ENCODE results near the gene CAPRIN2.

Gene CAPRIN2

DNA sequence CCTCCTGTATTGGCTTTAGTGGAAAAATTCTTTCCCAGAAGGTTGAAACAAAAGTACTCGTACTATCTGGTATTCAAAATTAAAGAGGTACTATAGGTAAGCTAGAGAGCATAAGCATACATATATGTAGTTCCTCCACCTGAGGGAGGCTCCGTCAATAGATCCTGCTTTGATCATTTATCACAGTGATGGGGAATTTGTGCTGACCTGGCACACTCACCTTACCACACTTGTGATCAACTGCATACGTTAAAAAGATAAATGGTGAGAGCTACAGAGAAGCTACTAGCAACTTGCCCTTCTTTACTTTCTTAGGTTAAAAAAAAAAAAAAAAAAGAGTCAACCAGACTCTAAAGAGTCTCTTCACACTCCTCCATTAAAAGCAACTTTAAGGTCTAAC is 2.5 kb downstream of the CAPRIN2 start:
- Mint-ChIP-seq H3K36me3 (peaks cover 4% of the 10 kb centered on the region), H3K4me1 (peaks cover 23% of the 10 kb centered on the region), H3K27me3 (no peaks in the 10 kb centered on the region), H3K4me3 (no peak overlapping the region), H3K9me3 (no peaks in the 10 kb centered on the region), H3K27ac (no peak overlapping the region)
- CTCF ChIA-PET: no interaction called here
- DNase-seq: no peak

DNA sequence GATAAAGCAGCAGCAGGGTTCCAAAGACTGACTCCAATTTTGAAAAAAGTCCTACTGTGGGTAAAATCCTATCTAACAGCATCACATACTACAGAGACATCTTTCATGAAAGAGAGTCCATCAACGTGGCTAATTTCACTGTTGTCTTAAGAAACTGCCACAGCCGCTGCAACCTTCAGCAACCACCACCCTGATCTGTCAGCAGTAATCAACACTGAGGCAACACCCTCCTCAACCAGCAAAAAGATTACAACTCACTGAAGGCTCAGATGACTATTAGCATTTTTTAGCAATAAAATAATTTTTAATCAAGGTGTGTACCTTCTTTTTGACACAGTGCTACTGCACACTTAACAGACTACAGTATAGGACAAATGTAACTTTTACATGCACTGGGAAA is 6.6 kb downstream of the CAPRIN2 start:
- CTCF ChIA-PET: no interaction called here
- Mint-ChIP-seq H3K36me3 (peaks cover 10% of the 10 kb centered on the region), H3K9me3 (no peaks in the 10 kb centered on the region)

DNA sequence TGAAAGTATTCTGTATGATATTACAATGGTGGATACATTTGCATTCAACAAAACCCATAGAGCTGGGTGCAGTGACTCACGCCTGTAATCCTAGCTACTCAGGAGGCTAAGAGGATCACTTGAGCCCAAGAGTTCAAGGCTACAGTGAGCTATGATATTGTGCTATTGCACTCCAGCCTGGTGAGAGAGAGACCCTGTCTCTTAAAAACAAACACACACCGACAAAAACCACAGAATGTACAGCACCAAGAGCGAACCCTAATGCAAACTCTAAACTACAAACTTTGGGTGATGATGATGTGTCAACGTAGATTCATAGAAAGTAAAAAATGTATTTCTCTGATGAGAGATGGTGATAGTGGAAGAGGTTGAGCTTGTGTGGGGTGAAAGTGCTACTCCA is 8.6 kb downstream of the CAPRIN2 start:
- Mint-ChIP-seq H3K4me3 (no peak overlapping the region), H3K36me3 (peaks cover 9% of the 10 kb centered on the region), H3K27me3 (no peaks in the 10 kb centered on the region), H3K4me1 (no peaks in the 10 kb centered on the region), H3K9me3 (no peaks in the 10 kb centered on the region), H3K27ac (no peak overlapping the region)
- DNase-seq: no peak
- CTCF ChIA-PET: no interaction called here

More for the DNA sequence above, 6.6 kb downstream of the CAPRIN2 start:
- Mint-ChIP-seq H3K4me3 (no peak overlapping the region), H3K27ac (no peak overlapping the region), H3K27me3 (no peaks in the 10 kb centered on the region), H3K4me1 (peaks cover 6% of the 10 kb centered on the region)
- DNase-seq: no peak

DNA sequence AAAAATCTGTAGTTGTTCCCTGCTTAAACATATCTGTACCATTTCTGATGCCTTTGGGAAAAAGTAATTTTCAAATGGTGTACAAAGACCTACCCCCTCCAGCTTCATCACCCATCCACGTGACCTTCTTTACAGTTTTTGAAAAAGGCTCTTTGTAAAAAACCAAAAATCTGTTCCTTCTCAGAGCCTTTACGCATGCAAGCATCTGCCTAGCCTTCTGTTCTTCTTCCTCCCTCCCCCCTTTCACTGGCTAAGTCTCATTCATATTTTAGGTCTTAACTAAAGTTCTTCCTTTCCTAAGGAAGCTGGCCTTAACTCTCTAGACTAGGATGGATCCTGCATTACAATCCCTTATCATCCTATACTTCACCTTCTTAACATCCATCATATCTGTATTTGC is 10.4 kb downstream of the CAPRIN2 start:
- Mint-ChIP-seq H3K4me3 (no peak overlapping the region), H3K9me3 (no peaks in the 10 kb centered on the region), H3K27ac (no peak overlapping the region), H3K27me3 (no peaks in the 10 kb centered on the region), H3K36me3 (peaks cover 9% of the 10 kb centered on the region), H3K4me1 (no peaks in the 10 kb centered on the region)
- CTCF ChIA-PET: no interaction called here
- DNase-seq: no peak

DNA sequence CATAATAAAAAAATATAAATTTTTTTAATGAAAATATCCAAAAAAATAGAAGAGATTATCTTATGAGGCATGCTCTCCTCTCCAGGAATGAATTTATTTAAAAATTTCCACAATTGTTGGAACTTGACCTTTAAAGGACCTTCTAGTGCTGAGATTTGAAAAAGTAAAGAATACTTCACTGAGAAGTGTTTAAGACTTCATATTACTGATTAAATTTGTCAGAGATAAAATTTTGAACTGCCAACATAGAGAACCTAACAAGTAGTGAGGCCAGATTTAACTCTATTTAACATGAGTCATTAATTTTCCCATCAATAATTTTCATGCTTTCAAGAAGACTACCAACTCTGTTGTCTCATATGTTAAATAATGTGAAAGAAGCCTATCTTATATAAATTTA is 14.5 kb downstream of the CAPRIN2 start:
- CTCF ChIA-PET: no interaction called here

DNA sequence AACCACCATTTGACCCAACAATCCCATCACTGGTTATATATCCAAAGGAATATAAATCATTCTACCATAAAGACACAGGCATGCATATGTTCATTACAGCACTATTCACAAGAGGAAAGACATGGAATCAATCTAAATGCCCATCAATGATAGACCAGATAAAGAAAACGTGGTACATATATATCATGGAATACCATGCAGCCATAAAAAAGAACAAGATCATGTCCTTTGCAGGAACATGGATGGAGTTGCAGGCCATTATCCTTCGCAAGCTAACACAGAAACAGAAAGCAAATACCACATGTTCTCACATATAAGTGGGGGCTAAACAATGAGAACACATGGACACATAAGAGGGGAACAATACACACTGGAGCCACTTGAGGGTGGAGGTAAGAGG is 15.7 kb downstream of the CAPRIN2 start:
- Mint-ChIP-seq H3K27me3 (no peaks in the 10 kb centered on the region), H3K27ac (no peak overlapping the region), H3K4me3 (no peak overlapping the region), H3K4me1 (no peaks in the 10 kb centered on the region), H3K9me3 (no peaks in the 10 kb centered on the region), H3K36me3 (peaks cover 19% of the 10 kb centered on the region)
- DNase-seq: no peak
- CTCF ChIA-PET: no interaction called here

More for the DNA sequence above, 14.5 kb downstream of the CAPRIN2 start:
- no peaks in the 10 kb centered on the region for H3K4me1 Mint-ChIP-seq
- no peak overlapping the region for H3K4me3 Mint-ChIP-seq
- H3K9me3 Mint-ChIP-seq: no peaks in the 10 kb centered on the region
- no peak overlapping the region for H3K27ac Mint-ChIP-seq
- peaks cover 14% of the 10 kb centered on the region for H3K36me3 Mint-ChIP-seq
- H3K27me3 Mint-ChIP-seq: no peaks in the 10 kb centered on the region
- no peak for DNase-seq

DNA sequence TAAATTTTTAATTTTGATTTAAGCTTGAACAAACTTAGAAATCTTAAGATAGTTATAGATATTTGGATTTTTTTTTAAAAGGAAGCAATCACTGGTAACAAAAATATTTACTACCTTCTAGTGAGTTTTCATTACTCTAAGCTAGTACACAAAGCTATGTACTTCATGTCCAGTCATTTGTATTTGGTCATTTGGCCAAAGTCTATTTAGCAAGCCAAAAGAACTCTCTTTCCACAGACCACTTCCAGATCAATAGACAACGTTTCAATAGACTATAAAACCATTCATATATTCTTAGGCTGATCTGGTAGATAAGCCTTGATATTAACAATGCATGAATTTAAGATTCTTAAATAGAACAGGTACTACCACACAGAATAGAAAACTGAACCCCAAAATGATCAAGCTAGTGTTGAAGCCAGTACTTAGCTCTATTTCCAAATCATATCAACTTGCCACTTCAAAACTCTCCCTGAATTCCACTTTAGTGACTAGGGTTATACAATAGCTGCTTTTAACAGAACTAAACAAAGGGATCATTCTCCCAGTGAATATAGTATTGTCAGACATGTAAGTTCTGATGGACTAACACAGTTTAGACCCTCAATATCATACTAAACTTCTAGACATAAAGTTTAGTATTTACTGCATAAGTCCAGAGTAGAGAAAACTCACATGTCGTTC is 21.7 kb downstream of the CAPRIN2 start:
- peaks cover 15% of the 10 kb centered on the region for H3K36me3 Mint-ChIP-seq
- CTCF ChIA-PET: no interaction called here
- H3K9me3 Mint-ChIP-seq: no peaks in the 10 kb centered on the region
- no peaks in the 10 kb centered on the region for H3K27me3 Mint-ChIP-seq
- no peak for DNase-seq
- H3K4me1 Mint-ChIP-seq: no peaks in the 10 kb centered on the region
- H3K27ac Mint-ChIP-seq: no peak overlapping the region
- H3K4me3 Mint-ChIP-seq: no peak overlapping the region

DNA sequence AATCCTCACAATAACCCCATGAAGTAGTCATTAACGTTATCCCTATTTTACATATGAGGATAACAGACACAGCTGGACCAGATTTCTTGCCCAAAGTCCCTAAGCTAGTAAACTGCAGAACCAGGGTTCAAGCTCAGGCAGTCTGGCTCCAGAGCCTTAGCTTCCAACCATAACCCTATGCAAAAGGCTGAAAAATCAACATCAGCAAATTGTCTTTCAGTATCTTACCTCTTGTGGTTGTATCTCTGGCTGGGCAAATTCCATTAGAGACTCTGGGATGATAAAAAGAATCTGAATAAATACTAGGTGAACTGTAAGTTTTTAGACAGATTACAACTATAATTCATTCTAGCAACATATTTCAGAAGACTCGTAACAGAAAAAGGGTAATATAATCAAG is 24.7 kb downstream of the CAPRIN2 start:
- no peak for DNase-seq
- H3K36me3 Mint-ChIP-seq: peaks cover 10% of the 10 kb centered on the region
- H3K27ac Mint-ChIP-seq: no peak overlapping the region
- H3K9me3 Mint-ChIP-seq: no peaks in the 10 kb centered on the region
- no peak overlapping the region for H3K4me3 Mint-ChIP-seq
- no peaks in the 10 kb centered on the region for H3K4me1 Mint-ChIP-seq
- CTCF ChIA-PET: no interaction called here
- no peaks in the 10 kb centered on the region for H3K27me3 Mint-ChIP-seq

DNA sequence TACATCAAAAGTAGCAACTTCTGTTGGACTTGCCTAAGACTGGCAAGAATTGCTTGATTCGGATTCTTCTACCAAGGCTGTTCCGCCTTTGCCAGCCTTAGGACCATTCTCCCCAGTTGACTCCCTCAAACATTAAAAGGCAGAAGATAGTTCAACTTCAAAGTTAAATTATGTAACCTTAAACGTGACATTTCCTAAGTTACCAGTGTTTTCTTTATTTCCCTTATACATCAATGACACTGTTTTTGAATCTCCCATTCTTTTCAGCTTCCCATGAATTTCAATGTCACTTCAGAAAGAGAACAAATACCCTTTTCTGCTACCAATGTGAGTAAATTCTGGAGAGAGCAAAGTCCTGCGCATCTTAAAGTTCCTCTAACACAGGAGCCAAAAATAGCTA is 25.2 kb downstream of the CAPRIN2 start:
- Mint-ChIP-seq H3K27ac (no peak overlapping the region), H3K36me3 (peaks cover 7% of the 10 kb centered on the region), H3K9me3 (no peaks in the 10 kb centered on the region), H3K4me1 (no peaks in the 10 kb centered on the region), H3K4me3 (no peak overlapping the region), H3K27me3 (no peaks in the 10 kb centered on the region)
- CTCF ChIA-PET: no interaction called here
- DNase-seq: no peak

DNA sequence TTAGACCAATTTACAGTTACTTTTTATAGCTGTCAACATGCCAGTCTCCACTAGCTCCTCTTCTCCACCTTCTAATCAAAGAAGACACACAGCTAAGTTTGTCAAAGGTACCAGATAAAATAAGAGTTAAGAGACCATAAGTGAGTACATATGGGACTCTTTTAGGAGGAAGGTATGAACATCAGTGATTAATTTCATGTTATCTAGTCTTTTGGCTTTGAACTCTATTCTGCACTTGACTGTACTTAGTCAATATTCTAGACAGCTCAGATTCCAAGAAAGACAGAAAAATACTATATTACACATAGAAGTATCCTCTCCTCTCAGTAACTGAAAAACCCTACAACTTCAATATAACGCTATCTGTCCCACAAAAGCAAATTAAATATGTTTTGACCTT is 28.1 kb downstream of the CAPRIN2 start:
- Mint-ChIP-seq H3K9me3 (no peaks in the 10 kb centered on the region), H3K27ac (no peak overlapping the region), H3K4me1 (no peaks in the 10 kb centered on the region), H3K27me3 (no peaks in the 10 kb centered on the region), H3K4me3 (no peak overlapping the region), H3K36me3 (peaks cover 9% of the 10 kb centered on the region)
- CTCF ChIA-PET: interaction anchor here (0.6 kb wide), 1 partner anchor 11 kb away, joined by 3 read pairs; no protein-coding TSS in a partner anchor
- DNase-seq: no peak

DNA sequence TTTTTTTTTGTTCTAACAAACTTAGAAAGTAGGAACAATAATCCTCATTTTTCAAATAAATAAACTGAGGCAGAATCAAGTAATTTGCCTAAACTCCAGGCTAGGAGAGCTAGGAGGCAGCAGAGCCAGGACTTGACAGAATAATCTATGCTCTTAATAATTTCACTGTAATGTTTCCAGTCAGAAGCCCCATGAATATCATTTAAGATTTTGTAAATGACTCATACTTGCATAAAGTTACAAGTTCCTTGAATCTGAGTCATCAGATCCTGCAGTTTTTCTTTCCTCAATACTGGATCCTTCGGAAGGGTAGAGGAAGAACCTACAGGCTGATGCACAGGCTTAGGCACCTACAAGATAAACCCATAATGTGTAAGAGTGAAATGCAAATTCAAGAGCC is 29.0 kb downstream of the CAPRIN2 start:
- no peaks in the 10 kb centered on the region for H3K9me3 Mint-ChIP-seq
- H3K27ac Mint-ChIP-seq: no peak overlapping the region
- no peaks in the 10 kb centered on the region for H3K27me3 Mint-ChIP-seq
- peaks cover 11% of the 10 kb centered on the region for H3K36me3 Mint-ChIP-seq
- CTCF ChIA-PET: no interaction called here
- no peak for DNase-seq
- H3K4me3 Mint-ChIP-seq: no peak overlapping the region
- no peaks in the 10 kb centered on the region for H3K4me1 Mint-ChIP-seq

DNA sequence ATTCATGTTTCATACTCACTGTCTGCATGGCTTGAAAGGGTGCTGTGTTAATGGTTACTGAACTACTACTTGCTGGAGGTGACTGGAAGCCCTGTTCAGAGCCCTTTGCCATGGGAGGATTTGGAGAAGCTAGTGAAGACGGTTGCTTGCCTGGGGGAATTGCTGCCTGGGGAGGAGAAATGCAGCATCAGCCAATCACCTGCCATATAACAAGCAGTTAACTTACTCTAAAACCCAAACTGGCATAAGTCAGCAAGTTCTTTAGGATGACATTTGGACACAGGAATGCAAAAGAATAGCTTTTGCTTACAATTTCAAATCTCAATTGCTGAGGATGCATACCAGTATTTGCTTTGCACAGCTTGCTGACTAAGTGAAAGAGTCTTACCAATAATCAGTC is 35.7 kb downstream of the CAPRIN2 start:
- CTCF ChIA-PET: no interaction called here
- peaks cover 7% of the 10 kb centered on the region for H3K36me3 Mint-ChIP-seq
- no peak for DNase-seq
- H3K4me3 Mint-ChIP-seq: no peak overlapping the region
- no peaks in the 10 kb centered on the region for H3K4me1 Mint-ChIP-seq
- no peak overlapping the region for H3K27ac Mint-ChIP-seq
- no peaks in the 10 kb centered on the region for H3K27me3 Mint-ChIP-seq
- no peaks in the 10 kb centered on the region for H3K9me3 Mint-ChIP-seq

DNA sequence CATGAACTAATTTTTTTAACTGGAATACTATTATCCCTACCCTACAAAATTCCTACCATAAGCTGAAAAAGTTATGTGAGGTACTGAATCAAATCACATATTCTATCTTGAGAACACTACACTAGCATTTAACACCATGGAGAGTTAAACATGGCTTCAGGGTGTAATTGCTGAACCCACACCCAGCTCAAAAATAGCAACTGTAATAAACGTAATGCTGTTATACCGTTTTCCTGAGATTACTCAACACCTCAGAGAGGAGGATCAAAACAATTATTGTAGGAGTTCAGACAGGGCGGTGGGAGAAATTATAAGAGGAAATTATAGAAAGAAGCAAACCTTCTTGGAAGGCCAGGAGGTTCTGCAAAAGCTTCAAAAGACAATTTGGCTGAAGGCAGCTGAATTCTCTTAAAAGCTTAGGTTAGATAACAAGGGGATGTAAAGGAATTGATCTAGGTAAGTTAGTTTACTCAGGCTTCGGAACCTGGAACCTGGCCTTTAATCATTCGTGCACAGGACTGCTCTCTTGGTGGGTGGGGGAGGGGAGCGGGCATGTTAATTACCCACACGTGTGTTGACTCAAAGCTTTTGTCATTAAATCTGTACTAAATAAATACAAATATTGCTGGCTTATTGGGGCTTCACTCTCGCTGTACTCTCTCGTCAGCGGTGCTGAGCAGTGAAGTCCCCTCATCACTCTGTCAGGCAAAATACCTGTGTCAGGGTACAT is 47.0 kb downstream of the CAPRIN2 start:
- no peak overlapping the region for H3K27ac Mint-ChIP-seq
- CTCF ChIA-PET: interaction anchor here (0.6 kb wide), 1 partner anchor 12 kb away, joined by 3 read pairs; no protein-coding TSS in a partner anchor

DNA sequence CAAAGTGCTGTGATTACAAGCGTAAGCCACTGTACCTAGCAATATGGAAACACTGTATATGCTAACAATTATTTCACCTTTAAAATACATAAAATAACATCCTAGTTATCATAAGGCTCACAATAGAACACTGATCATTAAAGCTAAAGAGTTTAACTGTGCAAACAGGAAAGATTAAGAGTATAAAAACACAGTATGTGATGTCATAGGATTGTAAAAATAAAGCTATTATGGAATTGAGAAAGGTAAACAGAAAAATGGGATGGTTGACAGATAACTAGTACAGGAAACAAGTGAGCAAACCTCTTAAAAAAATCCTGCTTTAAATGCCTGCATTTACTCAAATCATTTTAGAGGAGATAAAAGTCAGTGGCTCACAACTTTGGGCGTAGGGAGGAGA is 48.3 kb downstream of the CAPRIN2 start:
- H3K9me3 Mint-ChIP-seq: no peaks in the 10 kb centered on the region
- CTCF ChIA-PET: no interaction called here
- H3K27ac Mint-ChIP-seq: no peak overlapping the region
- peaks cover 7% of the 10 kb centered on the region for H3K36me3 Mint-ChIP-seq
- H3K27me3 Mint-ChIP-seq: no peaks in the 10 kb centered on the region
- no peak for DNase-seq
- no peak overlapping the region for H3K4me3 Mint-ChIP-seq
- no peaks in the 10 kb centered on the region for H3K4me1 Mint-ChIP-seq

More for the DNA sequence above, 47.0 kb downstream of the CAPRIN2 start:
- Mint-ChIP-seq H3K9me3 (no peaks in the 10 kb centered on the region), H3K36me3 (peaks cover 7% of the 10 kb centered on the region), H3K27me3 (no peaks in the 10 kb centered on the region), H3K4me1 (no peaks in the 10 kb centered on the region), H3K4me3 (no peak overlapping the region)
- no peak for DNase-seq

DNA sequence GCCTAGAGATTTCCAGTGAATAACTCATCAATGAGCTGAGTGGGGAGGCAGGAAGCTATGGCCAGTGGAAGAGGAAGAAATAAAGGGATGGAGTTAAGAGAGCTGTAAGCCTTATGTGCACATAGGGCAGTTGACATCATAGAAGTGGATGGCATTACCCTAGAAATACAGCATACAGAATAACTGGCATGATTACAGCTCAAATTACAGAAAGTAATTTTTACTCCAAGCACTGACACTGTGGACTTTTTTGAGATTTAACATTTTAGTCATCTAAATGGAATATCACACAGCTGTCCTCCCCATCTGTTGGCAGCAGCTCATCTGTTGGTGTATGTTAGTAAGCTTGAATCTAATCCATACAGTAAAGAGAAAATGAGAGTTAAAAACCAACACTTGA is 53.7 kb downstream of the CAPRIN2 start:
- CTCF ChIA-PET: interaction anchor here (1.1 kb wide), 1 partner anchor 11 kb away, joined by 3 read pairs; no protein-coding TSS in a partner anchor
- Mint-ChIP-seq H3K4me3 (no peak overlapping the region), H3K36me3 (no peaks in the 10 kb centered on the region), H3K9me3 (no peaks in the 10 kb centered on the region), H3K4me1 (peaks cover 5% of the 10 kb centered on the region), H3K27me3 (peaks cover 5% of the 10 kb centered on the region), H3K27ac (no peak overlapping the region)
- DNase-seq: no peak

Measured in activated naive CD4-positive, alpha-beta T cell treated with anti-CD3 and anti-CD28 coated beads, Interleukin-2, amount 10 ng/mL, durations not matched to agents 7 days and 5 days (primary cell).